Measurements from ENCODE around the gene PCDHGB6.
A peak's percentile ranks its signal among the peaks of the same experiment; 100 is the strongest.
"Not testable (repeated sequence)": the region's sequence is repeated elsewhere in the genome, so short reads cannot be mapped to it uniquely, and the experiment has no call there.

The PCDHGB6 gene

DNA sequence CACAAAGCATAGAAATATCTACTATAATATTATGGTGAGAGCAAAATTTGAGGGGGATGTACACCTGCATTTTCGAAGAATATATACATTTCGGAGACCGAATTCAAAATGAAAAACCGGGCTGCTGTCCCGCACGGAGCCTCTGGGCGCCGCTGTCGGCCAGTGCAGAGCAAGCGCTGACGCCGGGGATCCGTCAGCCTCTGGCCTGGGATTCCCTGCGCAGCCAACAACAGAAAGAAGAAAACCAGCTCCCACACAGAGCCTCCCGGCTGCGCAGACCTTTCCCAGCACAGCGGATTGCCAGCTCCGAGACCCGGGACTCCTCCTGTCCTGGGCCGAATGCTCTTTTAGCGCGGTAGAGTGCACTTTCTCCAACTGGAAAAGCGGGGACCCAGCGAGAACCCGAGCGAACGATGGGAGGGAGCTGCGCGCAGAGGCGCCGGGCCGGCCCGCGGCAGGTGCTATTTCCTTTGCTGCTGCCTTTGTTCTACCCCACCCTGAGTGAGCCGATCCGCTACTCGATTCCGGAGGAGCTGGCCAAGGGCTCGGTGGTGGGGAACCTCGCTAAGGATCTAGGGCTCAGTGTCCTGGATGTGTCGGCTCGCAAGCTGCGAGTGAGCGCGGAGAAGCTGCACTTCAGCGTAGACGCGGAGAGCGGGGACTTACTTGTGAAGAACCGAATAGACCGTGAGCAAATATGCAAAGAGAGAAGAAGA is at the start of gene PCDHGB6:
PCDHGB6 (plus strand) TSS at position 232 of the 716 bp plus-strand sequence; CDS start at position 414, 182 bp downstream.
- in situ Hi-C loops (cut with MboI; ENCODE audit: low pct_unique_long_range_greater_than_20kb, low sequenced_read_pairs); DNase-seq: not testable (repeated sequence)

- DNase-seq, result peak; percentile 75
- in situ Hi-C loops (cut with MboI; ENCODE audit: low pct_unique_long_range_greater_than_20kb, low sequenced_read_pairs), result loop anchor here (25.0 kb wide), 1 partner anchor 202 kb away; no protein-coding TSS in a partner anchor
Measured at GRCh38 chr5:141359790-141360426, 47.9 kb upstream of the PCDHGB6 start, which contains the start of gene PCDHGB2. Gene PCDHGB2, plus strand, starts transcription at chr5:141359994. Its CDS starts 142 bp downstream, at chr5:141360136.

- DNase-seq, result no peak
- in situ Hi-C loops (cut with MboI; ENCODE audit: low pct_unique_long_range_greater_than_20kb, low sequenced_read_pairs), result loop anchor here (25.0 kb wide), 1 partner anchor 202 kb away; no protein-coding TSS in a partner anchor
Measured at GRCh38 chr5:141360685-141361084, 47.1 kb upstream of the PCDHGB6 start.

DNA sequence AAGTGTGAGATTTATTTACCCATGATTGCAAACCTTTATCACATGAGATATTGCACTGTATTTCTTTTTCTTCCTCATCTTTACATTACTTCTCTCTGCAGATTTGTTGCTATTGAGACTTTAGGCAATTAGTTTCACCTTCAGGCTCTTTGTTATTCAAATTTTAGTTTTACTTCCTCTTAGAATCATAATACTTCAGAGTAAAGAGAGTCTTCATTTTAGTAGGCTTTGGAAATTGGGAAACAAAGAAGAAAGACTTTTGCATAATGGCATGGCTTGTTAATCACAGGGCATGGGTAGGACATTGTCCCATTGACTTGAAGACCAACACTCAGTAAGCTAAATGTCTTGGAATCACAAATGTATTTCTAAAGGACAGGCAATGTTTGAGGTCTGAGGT is 45.1 kb upstream of the PCDHGB6 start:
- in situ Hi-C loops (cut with MboI; ENCODE audit: low pct_unique_long_range_greater_than_20kb, low sequenced_read_pairs), result loop anchor here (25.0 kb wide), 1 partner anchor 200 kb away; no protein-coding TSS in a partner anchor
- no peak for DNase-seq

DNA sequence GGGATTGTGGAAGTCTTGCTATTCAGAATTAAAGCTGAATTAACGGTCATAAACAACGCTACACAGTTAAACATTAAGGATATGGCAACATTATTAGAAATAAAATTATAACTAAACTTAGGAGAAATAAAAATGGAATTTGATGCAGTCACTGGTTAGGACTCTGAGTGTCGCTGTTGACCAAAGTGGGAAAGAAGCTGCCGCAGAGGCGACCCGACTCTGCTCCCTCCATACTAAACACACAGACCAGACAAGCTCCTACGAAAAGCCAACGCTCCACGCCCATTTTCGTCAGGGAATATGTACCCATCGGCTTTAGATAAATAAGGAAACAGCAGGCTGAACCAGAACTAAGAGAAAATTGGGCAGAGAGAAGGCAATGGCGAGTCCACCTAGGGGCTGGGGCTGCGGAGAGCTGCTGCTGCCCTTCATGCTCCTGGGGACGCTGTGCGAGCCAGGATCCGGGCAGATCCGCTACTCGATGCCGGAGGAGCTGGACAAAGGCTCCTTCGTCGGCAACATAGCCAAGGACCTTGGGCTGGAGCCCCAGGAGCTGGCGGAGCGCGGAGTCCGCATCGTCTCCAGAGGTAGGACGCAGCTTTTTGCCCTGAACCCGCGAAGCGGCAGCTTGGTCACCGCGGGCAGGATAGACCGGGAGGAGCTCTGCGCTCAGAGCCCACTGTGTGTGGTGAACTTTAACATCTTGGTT is 43.7 kb upstream of the PCDHGB6 start, which contains the start of gene PCDHGA5:
PCDHGA5 (plus strand) TSS at position 211 of the 709 bp plus-strand sequence; CDS start at position 380, 169 bp downstream.
- DNase-seq, result no peak
- in situ Hi-C loops (cut with MboI; ENCODE audit: low pct_unique_long_range_greater_than_20kb, low sequenced_read_pairs), result loop anchor here (25.0 kb wide), 1 partner anchor 198 kb away; no protein-coding TSS in a partner anchor

- no peak for DNase-seq
- in situ Hi-C loops (cut with MboI; ENCODE audit: low pct_unique_long_range_greater_than_20kb, low sequenced_read_pairs), result loop anchor here (25.0 kb wide), 1 partner anchor 196 kb away; no protein-coding TSS in a partner anchor
Measured at GRCh38 chr5:141366016-141366896, 41.6 kb upstream of the PCDHGB6 start.

DNA sequence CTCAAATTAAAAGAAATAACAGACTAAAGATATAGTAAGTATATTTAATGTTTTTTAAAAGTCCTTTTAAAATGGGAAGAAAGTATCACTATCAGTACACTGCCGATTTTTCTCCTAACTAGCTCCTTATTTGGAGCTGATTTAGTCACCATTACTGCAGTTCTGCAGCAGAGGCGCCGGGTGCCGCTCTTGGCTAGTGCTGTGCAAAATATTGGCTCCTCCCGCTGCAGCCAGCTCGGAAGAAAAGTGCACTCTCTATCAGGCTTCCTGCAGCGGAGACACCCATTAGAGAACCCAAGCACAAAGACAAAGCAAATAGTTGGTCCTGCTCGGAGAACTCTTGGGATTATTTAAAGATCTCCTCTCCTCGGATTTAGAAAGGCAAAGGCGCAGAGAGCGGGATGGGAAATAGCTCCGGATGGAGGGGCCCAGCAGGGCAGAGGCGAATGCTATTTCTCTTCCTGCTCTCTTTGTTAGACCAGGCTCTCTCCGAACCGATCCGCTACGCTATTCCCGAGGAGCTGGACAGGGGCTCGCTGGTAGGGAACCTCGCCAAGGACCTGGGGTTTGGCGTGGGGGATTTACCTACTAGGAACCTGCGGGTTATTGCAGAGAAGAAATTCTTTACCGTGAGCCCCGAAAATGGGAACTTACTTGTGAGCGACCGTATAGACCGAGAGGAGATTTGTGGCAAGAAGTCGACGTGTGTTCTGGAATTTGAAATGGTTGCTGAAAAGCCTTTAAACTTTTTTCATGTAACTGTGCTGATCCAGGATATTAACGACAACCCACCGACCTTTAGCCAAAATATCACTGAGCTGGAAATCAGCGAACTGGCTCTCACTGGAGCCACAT is 37.6 kb upstream of the PCDHGB6 start, which contains the start of gene PCDHGB3:
PCDHGB3 (plus strand) TSS at position 249 of the 855 bp plus-strand sequence; CDS start at position 402, 153 bp downstream.
- DNase-seq, result no peak
- in situ Hi-C loops (cut with MboI; ENCODE audit: low pct_unique_long_range_greater_than_20kb, low sequenced_read_pairs), result loop anchor here (25.0 kb wide), 1 partner anchor 192 kb away; no protein-coding TSS in a partner anchor

DNA sequence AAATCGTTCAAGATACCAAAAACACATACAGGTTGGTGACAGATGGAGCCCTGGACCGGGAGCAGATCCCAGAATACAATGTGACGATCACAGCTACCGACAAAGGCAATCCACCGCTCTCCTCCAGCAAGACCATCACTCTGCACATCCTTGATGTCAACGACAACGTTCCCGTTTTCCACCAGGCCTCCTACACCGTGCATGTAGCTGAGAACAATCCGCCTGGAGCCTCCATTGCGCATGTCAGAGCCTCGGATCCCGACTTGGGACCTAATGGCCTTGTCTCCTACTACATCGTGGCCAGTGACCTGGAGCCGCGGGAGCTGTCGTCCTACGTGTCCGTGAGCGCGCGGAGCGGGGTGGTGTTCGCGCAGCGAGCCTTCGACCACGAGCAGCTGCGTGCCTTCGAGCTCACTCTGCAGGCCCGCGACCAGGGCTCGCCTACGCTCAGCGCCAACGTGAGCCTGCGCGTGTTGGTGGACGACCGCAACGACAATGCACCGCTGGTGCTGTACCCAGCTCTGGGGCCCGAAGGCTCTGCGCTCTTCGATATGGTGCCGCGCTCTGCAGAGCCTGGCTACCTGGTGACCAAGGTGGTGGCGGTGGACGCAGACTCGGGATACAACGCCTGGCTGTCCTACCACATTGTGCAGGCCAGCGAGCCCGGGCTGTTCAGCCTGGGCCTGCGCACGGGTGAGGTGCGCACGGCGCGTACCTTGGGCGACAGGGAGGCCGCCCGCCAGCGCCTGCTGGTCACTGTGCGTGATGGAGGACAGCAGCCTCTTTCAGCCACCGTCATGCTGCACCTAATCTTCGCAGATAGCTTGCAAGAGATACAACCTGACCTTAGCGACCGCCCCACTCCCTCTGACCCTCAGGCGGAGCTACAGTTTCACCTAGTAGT is 36.0 kb upstream of the PCDHGB6 start:
- DNase-seq, result no peak
- in situ Hi-C loops (cut with MboI; ENCODE audit: low pct_unique_long_range_greater_than_20kb, low sequenced_read_pairs), result loop anchor here (25.0 kb wide), 1 partner anchor 190 kb away; no protein-coding TSS in a partner anchor

GRCh38 chr5:141373673-141374317 is 34.0 kb upstream of the PCDHGB6 start, which contains the start of gene PCDHGA6:
Gene PCDHGA6, plus strand, starts transcription at chr5:141373891. Its CDS starts 193 bp downstream, at chr5:141374084.
- in situ Hi-C loops (cut with MboI; ENCODE audit: low pct_unique_long_range_greater_than_20kb, low sequenced_read_pairs), result loop anchor here (25.0 kb wide), 1 partner anchor 189 kb away; no protein-coding TSS in a partner anchor
- no peak for DNase-seq

- in situ Hi-C loops (cut with MboI; ENCODE audit: low pct_unique_long_range_greater_than_20kb, low sequenced_read_pairs), result loop anchor here (25.0 kb wide), 1 partner anchor 188 kb away; no protein-coding TSS in a partner anchor
- DNase-seq, result no peak
Measured at GRCh38 chr5:141374627-141375026, 33.2 kb upstream of the PCDHGB6 start.

- in situ Hi-C loops (cut with MboI; ENCODE audit: low pct_unique_long_range_greater_than_20kb, low sequenced_read_pairs); DNase-seq: not testable (repeated sequence)
Measured at GRCh38 chr5:141375444-141376155, 32.2 kb upstream of the PCDHGB6 start.

DNA sequence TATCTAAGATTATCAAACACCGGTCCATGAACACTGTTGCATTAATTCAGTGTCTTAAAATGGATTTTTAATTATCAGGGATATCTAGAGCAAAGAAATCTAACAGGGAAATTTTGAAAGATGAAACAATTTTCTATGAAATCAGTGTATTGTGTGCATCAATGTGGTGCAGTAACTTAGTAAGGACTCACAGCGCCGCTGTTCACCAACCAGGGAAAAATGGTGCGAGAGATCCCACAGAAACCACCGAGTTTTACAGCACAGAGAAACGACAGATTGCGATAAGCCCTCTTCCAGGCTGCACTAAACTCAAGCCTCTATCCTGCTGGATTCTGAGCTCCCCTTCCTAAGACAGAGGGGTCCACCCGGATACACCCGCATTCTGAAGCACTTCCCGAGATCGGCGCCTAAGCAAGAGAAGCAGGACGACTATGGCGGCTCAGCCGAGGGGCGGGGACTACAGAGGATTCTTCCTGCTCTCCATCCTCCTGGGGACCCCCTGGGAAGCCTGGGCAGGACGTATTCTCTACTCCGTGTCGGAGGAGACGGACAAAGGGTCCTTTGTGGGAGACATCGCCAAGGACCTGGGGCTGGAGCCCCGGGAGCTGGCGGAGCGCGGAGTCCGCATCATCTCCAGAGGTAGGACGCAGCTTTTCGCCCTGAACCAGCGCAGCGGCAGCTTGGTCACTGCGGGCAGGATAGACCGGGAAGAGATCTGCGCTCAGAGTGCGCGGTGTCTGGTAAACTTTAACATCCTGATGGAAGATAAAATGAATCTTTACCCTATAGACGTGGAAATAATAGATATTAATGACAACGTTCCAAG is 25.1 kb upstream of the PCDHGB6 start, which contains the start of gene PCDHGA7:
PCDHGA7 (plus strand) TSS at position 274 of the 826 bp plus-strand sequence; CDS start at position 432, 158 bp downstream.
- DNase-seq, result no peak
- in situ Hi-C loops (cut with MboI; ENCODE audit: low pct_unique_long_range_greater_than_20kb, low sequenced_read_pairs), result no loop called here

GRCh38 chr5:141383345-141383744 is 24.5 kb upstream of the PCDHGB6 start:
- DNase-seq, result no peak
- in situ Hi-C loops (cut with MboI; ENCODE audit: low pct_unique_long_range_greater_than_20kb, low sequenced_read_pairs), result no loop called here

All from KBM-7 (cell line).